ENCODE results near the gene PID1. TPM values are rescaled to one million over a fixed set of nuclear protein-coding genes. Genes with fewer than 3 reads are reported as not detected.

PID1 gene
- total RNA-seq, 2 donors from 2014 or later = not detected

DNA sequence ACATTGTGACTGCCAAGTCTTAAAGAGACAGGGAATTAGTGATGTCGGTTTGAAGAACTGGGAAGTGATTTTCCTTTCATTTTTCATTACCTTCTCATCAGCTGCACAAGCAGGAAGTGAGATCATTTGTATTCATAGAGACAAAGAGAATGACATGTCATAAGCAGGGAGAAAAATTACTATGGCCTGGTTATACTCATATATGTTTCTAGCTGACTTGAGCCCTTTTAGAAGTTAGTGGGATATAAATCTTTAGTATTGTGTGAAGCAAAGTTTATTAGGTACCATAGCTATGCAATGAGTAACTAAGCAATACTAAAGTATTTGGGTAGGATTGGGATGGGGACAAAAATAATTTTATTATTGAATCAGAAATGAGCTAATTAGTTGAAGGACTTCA, 284.1 kb downstream of the PID1 start:
- ATAC-seq = no peak
- Mint-ChIP-seq H3K4me3 (no peak overlapping the region), H3K36me3 (no peaks in the 10 kb centered on the region), H3K27me3 (no peaks in the 10 kb centered on the region), H3K4me1 (ENCODE audit: low read depth in 2 of 2) (no peaks in the 10 kb centered on the region), H3K27ac (no peak overlapping the region), H3K9me3 (peaks cover 17% of the 10 kb centered on the region)
- no peak for DNase-seq (ENCODE audit: low spot score)

DNA sequence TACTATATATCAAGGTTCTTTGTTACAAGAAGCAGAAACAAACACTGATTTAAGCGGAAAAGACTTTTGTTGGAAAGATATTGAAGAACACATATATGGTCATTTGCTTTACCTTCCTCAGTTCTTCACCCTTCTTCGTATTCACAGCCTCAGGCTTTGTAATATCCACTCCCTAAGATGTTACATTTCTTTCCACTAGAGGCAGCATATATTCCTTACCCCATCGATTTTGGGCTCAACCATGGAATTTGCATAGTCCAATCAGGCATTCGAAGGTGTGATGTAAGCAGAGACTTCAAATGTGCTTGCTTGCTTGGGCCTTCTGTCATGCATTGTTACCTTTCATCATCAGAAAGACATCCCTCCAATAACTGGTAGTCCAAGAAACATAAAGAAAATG, 287.4 kb downstream of the PID1 start:
- H3K4me1 Mint-ChIP-seq (ENCODE audit: low read depth in 2 of 2) = no peaks in the 10 kb centered on the region
- H3K9me3 Mint-ChIP-seq = peaks cover 20% of the 10 kb centered on the region
- DNase-seq (ENCODE audit: low spot score) (no peak), ATAC-seq (no peak)
- no peak overlapping the region for H3K27ac Mint-ChIP-seq
- no peak overlapping the region for H3K4me3 Mint-ChIP-seq
- no peaks in the 10 kb centered on the region for H3K27me3 Mint-ChIP-seq
- no peaks in the 10 kb centered on the region for H3K36me3 Mint-ChIP-seq

DNA sequence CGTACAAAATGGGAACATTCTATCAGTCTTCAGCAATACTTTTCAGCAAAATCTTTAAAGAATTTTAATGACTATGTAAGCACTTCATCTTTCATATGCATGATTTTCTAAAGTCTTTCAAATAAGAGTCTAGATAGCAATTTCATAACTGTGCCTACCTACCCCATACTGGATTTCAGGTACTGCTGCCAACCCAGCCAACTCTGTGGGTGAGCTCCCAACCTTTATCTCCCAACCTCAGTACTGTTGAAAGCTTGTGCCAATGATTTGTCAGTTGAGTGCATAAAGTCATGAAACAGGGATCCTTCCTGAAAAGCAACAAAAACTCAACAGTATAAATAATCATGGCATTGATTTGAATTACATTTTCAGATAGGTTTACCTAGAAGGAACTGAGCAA, 296.9 kb downstream of the PID1 start:
- no peak overlapping the region for H3K27ac Mint-ChIP-seq
- ATAC-seq (no peak), DNase-seq (ENCODE audit: low spot score) (no peak)
- H3K9me3 Mint-ChIP-seq = peaks cover 9% of the 10 kb centered on the region
- no peaks in the 10 kb centered on the region for H3K27me3 Mint-ChIP-seq
- no peaks in the 10 kb centered on the region for H3K36me3 Mint-ChIP-seq
- H3K4me1 Mint-ChIP-seq (ENCODE audit: low read depth in 2 of 2) = no peaks in the 10 kb centered on the region
- no peak overlapping the region for H3K4me3 Mint-ChIP-seq

Measured in natural killer cell treated with Interleukin-12 subunit alpha and Interleukin-12 subunit beta and Interleukin-15 and Interleukin-18, amount 100 ng/mL, for 72 hours (primary cell).